ENCODE data around the gene LILRA5.
A peak's percentile ranks its signal among the peaks of the same experiment; 100 is the strongest.

The LILRA5 gene

DNA sequence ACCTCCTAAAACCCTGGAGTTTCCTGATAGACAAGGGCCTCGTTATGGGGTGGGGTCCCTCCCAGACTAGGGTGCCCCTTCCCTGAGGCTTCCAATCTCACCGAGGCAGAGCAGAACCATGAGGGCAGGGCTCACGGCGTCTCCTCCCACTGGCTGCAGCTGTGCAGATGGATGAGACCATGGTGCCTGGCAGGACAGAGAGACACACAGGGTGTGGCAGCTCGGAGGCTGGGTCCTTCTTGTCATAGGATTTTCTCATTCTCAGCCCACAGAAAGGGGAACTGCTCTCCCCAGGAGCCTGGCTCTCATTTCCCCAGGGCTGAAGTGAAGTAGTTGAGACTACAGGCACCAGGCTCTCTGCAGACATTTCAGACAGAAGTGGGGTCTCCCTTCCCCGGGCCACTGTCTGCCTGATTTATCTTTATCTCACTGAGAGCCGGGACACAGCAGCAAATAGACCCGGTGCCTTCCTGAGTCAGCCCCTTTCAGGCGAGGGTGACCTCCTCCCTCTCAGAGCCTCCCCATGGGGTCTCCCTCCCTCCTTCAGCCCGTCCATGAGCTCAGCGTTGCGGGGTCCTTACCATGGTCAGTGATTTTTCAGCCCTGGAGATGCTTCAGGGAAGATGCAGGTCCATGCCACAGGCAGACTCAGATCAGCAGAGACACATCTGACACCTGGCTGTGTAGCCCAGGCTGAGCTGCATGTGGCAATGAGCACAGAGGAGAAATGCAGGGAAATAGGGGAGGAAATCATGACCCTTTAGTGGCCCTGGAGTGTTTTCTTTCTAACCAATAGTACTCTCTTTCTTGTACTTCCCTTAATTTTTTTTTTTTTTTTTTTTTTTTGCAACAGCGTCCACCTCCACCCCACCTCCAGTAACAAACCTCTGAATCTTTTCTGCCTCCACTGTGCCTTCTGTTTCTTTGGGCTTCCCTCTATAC is at the start of gene LILRA5:
LILRA5 (minus strand) TSS at position 731 of the 942 bp plus-strand sequence; CDS start at position 584, 147 bp downstream.
- DNase-seq (ENCODE audit: low spot score) = peak; percentile 4

GRCh38 chr19:54361680-54362422 is 48.9 kb upstream of the LILRA5 start:
- peak; percentile 20 for DNase-seq (ENCODE audit: low spot score)

- DNase-seq (ENCODE audit: low spot score) = peak; percentile 73
Measured at GRCh38 chr19:54359149-54359820, 46.3 kb upstream of the LILRA5 start.

DNA sequence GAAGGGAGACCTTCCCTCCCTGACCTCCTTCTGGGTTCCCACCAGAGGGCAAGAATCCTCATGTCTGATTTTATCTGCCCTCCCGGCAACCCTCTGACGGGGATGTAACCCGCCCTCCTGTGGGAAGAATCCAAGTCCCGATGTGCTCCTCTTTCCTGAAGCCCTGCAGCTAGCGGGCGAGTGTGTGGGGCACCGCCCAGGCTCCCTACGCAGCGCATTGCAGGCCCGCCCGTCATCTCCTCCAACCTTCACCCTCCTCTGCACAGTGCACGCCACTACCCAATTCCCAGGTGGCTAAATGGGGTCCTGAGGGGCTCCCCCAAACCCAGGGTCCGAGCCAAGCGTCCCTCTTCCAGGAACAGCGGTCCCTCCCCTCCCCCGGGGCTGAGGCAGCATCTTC is 44.4 kb upstream of the LILRA5 start:
- DNase-seq (ENCODE audit: low spot score) = no peak

DNA sequence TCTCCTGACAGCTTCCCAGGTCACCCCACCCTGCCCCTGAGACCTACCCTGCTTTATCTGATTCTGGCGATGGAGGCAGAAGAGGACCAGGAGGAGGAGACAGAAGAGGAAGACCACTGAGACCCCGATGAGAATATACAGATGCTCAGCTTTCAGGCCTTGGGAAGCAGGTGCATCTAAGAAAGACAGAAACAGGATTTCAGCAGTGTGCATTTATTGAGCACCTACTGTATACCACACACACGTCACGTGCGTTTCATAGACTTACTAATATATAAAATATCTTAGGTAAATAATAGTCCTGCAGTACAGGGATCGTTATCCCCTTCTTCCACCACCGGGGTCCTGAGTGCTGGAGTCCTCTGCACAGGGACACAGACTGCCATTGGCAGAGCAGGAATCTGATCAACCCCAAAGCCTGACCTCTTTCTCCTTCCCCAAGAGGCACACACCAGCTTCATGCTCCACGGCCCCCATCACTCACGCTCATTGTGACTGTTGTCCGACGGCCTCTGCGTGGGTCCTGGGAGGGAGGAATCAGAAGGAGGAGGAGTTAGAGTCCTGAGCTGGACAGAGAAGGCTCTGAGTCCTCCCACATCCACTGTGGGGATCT is 43.6 kb upstream of the LILRA5 start:
- DNase-seq (ENCODE audit: low spot score) = no peak

GRCh38 chr19:54355675-54356074 is 42.7 kb upstream of the LILRA5 start:
- DNase-seq (ENCODE audit: low spot score) = no peak

DNA sequence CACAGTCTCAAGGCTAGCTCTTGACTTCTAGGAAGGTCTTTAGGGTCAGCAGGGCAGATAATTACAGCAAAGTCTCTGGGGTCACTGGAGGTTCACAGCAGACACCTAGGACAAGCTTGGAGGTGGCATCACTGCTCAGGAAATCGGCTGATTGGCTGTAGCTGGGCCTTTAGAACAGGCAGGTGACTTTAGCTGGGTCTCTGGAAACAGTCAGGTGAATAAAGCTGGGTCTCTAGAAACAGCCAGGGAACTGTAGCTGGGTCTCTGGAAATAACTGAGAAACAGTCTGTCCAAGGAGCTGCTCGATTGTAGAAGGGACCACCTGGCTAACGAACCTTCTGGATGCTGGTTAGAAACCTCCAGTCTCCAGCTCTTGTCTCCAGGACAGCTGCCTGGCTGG is 41.8 kb upstream of the LILRA5 start:
- DNase-seq (ENCODE audit: low spot score) = no peak

DNA sequence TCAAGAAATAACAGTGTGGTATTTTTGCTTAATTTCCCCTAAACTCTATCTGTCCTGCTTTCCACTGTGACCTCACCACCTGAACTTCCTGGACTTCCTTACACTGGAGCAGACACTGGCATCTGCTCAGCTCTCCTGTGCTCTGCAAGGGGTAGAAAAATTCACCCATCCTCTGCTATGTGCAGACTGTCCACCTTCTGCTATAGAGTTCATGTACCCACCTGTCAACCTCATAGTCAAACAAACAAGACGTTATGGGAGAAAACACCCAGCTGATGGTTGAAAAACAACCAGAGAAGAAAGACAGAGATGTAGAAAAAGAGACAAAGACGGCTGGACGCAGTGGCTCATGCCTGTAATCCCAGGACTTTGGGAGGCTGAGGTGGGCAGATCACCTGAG is 39.6 kb upstream of the LILRA5 start:
- no peak for DNase-seq (ENCODE audit: low spot score)

DNA sequence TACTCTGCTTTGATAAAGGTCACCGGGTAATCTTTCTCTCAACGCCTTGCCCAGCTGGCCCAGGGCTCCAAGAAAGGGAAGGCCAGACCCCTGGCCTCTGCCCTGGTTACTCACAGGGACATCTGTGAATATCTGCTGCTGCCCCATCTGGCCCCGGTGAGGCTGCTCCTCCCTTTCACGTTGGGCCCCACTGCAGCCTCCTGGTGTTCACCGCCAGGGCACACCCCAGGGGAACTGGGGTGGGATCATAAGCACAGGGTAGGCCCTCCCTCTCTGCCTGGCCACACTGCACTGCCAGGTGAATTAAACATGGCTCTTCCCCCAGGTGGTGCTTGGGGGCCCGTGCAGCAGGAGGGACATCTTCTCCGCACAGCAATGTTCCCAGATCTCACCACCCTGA is 39.1 kb upstream of the LILRA5 start:
- DNase-seq (ENCODE audit: low spot score) = no peak

DNA sequence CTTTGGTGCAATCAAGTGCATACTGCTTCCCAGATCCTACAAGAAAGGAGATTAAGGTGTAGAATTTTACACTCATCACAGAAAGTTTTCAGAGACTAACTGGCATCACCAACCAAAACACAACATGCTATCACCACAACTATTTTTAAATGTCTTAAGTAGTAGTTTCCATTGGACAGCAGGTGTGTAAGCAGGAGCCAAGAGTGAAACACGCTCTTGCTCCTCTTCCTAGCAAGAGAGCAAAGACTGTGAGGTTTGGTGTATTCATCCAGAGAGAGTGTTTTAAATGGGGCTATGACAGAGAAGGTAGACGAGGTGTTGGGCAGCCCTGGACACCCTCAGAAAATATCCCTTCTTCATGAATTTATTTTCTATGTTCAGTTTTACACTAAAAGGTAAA is 38.5 kb upstream of the LILRA5 start:
- no peak for DNase-seq (ENCODE audit: low spot score)

GRCh38 chr19:54345938-54346386 is 33.0 kb upstream of the LILRA5 start:
- no peak for DNase-seq (ENCODE audit: low spot score)

GRCh38 chr19:54343868-54344267 is 30.9 kb upstream of the LILRA5 start:
- no peak for DNase-seq (ENCODE audit: low spot score)

DNA sequence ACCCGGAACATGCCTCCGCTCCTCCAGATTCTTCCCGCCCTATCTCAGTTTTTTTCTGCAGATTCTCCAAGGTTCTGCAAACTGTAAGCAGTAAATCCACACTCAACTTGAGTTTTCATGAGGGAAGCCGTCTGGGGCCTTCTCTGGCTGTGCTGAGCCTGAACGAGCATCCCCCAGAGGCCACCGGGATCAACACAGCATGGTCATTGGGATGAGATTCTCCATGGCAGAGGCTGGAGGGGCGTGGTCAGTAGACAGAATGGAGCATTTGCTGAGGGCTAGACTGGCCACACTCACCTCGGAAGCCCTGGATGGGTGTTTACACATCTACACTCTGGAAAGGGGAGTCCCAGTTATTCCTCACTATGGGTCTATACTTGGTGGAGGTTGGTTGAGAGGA is 28.3 kb upstream of the LILRA5 start:
- DNase-seq (ENCODE audit: low spot score) = no peak

DNA sequence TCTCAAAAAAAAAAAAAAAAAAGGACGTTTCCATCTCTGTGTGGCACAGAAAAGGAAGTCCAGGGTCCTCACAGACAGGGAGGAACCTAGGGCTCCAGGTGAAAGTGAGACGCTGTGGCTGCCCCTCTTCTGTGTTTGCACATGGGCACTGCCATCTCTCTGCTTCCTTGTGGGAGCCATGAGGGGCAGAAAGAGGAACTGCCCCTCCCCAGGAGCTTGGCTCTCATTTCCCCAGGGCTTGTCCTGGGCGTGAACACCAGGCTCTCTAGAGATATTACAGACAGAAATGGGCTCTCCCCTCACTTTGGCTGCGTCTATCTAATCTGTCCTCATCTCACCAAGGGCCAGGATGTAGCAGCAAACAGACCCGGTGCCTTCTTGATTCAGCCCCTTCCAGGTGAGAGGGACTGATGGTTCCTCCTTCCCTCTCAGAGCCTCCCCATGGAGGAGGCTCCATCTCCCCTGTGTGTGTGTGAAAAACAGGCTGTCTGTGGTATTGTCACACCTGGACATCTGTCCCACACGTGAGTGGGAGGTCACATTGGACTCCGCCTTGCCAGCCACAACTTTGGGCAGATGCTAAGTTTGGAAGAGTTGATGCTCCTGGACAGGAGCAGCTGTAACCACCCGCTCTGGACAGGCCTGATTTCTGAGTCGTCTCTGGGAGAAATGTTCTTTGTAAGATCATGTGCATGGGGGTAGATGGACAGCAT is 26.8 kb upstream of the LILRA5 start:
- DNase-seq (ENCODE audit: low spot score) = no peak

GRCh38 chr19:54338521-54338920 is 25.6 kb upstream of the LILRA5 start:
- no peak for DNase-seq (ENCODE audit: low spot score)

DNA sequence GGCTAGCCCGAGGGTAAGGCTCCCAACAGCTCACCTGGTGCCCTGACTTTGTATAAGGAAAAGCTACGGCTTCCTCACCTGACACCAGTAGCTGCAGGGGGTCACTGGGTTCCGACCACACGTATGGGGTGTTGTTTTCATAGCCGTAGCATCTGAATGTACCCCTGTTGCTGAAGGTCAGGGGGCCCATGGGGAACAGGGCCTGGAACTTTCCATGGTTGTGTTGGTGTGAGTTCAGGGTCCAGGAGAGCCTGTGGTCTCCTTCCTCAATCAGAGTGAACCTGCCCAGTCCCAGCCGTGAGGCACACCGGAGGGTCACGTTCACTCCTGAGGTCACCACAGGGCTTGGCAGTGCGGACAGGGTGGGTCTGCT is 24.9 kb upstream of the LILRA5 start:
- no peak for DNase-seq (ENCODE audit: low spot score)

DNA sequence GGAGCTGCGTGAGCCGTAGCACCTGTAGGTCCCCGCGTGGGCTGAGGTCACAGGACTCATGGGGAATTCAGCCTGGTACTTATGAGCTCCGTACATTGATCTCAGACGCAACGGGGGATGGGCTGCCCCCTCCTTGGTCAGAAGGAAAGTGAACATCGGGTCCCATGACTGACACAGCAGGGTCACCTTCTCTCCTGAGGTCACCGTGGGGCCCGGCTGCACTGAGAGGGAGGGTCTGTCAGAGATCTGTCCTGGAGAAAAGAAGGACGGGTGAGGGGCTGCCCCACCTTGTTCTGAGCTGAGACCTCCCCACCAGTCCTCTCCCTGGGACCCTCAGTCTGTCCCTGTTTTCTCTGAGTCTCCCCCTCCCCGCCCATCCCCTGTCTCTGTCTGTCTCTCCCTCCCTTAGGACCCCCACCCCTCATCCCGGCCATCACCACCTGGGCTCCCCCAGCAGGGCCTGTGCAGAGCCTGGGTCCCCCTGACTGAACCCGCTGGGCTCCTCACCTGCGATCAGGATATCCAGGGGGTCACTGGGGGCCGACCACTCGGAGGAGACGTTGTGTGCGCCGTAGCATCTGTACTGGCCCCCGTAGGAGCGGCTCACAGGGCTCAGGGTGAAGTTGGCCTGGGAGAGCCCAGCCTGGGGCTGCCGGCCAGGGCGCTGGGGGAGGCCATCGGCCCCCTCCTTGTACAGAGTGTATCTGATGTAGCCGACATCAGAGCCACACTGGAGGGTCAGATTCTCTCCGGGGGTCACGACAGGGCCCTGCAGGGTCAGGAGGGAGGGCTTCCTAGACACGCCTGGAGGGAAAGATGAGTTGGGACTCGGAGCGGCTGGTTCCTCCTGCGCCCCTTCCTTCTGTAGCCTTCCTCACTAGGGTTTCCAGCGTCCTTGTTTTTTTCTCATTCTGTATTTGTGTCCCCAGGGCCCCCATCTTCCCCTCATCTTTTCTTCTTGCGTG is 24.2 kb upstream of the LILRA5 start:
- DNase-seq (ENCODE audit: low spot score) = no peak

DNA sequence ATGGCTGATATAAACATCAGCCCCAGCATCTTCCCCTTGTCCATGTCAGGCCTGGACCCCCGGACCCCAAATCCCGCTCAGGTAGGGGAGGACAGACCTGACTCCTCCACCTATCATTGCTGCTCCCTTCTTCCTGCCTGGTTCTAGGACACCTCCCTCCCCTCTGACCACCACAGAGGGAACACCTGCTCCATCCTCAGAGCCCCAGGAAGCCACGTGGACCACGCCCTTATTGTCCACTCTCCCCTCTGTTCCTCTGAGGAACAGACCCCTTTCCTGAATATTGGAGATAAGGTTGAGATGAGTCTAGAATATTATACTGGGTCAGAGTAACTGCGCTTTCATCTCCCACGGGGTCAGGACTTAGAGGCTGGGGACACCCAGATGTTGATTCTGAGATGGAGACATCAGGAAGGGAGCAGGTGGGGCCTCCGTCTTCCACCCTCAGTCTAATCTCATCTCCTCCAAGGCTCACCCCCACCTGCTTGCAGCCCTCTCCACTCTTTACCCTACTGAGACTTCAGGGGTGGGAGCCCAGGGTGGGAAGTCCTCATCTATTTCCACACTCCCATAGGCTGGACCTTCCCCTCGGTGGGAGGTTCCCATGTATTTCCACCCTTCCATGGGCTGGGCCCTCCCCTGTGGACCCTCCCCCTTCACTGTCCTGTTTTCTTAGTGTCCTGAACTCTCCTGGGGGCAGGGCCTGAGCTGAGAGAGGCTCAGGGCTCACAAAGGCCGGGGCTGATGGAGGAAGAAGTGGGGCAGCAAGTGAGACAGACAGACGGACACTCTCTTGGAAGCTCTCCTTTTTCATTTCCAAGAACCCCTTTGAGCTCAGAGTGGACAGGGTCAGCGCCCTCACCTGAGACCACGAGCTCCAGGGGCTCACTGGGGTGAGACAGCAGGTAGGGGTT is 23.3 kb upstream of the LILRA5 start:
- no peak for DNase-seq (ENCODE audit: low spot score)

DNA sequence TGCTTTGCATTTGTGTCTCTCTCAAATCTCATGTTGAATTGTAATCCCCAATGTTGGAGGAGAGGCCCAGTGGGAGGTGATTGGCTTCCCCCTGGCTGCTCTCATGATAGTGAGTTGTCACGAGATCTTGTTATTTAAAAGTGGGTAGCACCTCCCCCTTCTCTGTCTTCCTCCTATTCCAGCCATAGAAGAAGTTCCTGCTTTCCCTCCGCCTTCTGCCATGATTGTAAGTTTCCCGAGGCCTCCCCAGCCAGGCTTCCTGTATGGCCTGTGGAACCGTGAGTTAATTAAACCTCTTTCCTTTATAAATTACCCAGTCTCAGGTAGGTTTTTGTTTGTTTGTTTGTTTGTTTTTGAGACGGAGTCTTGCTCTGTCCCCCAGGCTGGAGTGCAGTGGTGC is 22.2 kb upstream of the LILRA5 start:
- no peak for DNase-seq (ENCODE audit: low spot score)
